Testis (tissue), 3 donors: ENCODE data around the gene KRTAP20-1. TPM values are rescaled to one million over a fixed set of nuclear protein-coding genes. Genes with fewer than 3 reads are reported as not detected.

ENCODE experiments used
- DNase-seq: peaks from one replicate; pipeline ENCODE4 v3.0.0-alpha.2; 2019
- H3K27ac ChIP-seq, 2 donors: fragments of 200-600 bp; sonication (generic); one replicate each; pipeline ENCODE4 v1.5.1; 2019
- H3K27me3 ChIP-seq: fragments of 200-600 bp; sonication (generic); one replicate; pipeline ENCODE4 v1.5.1; 2019
- H3K36me3 ChIP-seq: fragments of 200-600 bp; sonication (generic); one replicate; pipeline ENCODE4 v1.5.1; 2017; ENCODE audit warnings: low read depth; ENCODE audit errors: missing control alignments
- H3K4me1 ChIP-seq: fragments of 200-600 bp; sonication (generic); one replicate; pipeline ENCODE4 v1.5.1; 2019
- H3K4me3 ChIP-seq, 2 donors: fragments of 200-600 bp; sonication (generic); one replicate each; pipeline ENCODE4 v1.5.1; 2017 to 2019
- H3K9me3 ChIP-seq: fragments of 200-600 bp; sonication (generic); one replicate; pipeline ENCODE4 v1.5.1; 2017
- CTCF ChIP-seq, 3 experiments: fragments of 450-650 bp in 2 of 3; fragments of 200-600 bp in 1 of 3; sonication (generic) in 1 of 3; IDR thresholded peaks; one replicate each; pipeline ENCODE4 v1.5.1; 2016 to 2019; ENCODE audit warnings: antibody characterized with exemption in 3 of 3, mild to moderate bottlenecking in 2 of 3, moderate library complexity in 1 of 3
- POLR2A ChIP-seq: fragments of 450-650 bp; IDR thresholded peaks from one replicate; pipeline ENCODE4 v1.6.1; 2017; ENCODE audit warnings: antibody characterized with exemption, mild to moderate bottlenecking, moderate library complexity
- WGBS, 2 donors: methylation state at CpG; one replicate each; pipeline ENCODE4 v1.1.5; 2018; 5-methylcytosine and 5-hydroxymethylcytosine counted together
- intact Hi-C: fragments of 100-400 bp; cut with DNase I; formaldehyde crosslinking; loops from one replicate; pipeline ENCODE4 v1.15.1; 2023; ENCODE audit warnings: low total_unique reads
- polyA plus RNA-seq: library from polyadenylated mRNA; stranded (reverse); fragments of 350-450 nt; fragmentation: Illumina TruSeq; extraction: RNeasy Lipid Tissue Mini Kit (QIAGEN cat#74804); gene quantifications from one replicate; pipeline ENCODE4 v1.2.3, GENCODE V29; 2014; ENCODE audit warnings: low read depth, low replicate concordance; ENCODE audit not compliant: insufficient read depth
- total RNA-seq, 2 donors: library from RNA; depleted of rRNA; stranded (reverse); fragments of >200 nt; gene quantifications; one replicate each; pipeline ENCODE4 v1.2.3, GENCODE V29; 2016

Gene KRTAP20-1
- total and polyA plus RNA-seq, 3 donors from 2014 or later, result not detected

GRCh38 chr21:30582870-30583269 is 33.4 kb upstream of the KRTAP20-1 start:
- 40 to 71% methylated on average over 1 of the region's 1 CpG for whole genome bisulfite sequencing, 2 donors
- H3K27me3 ChIP-seq, result no peaks in the 10 kb centered on the region
- no peak overlapping the region for H3K27ac ChIP-seq
- intact Hi-C loops, result no loop called here
- TF ChIP-seq POLR2A (no peak), CTCF (IDR thresholded peaks at IDR 0.05) (no peak)
- no peaks in the 10 kb centered on the region for H3K4me1 ChIP-seq
- no peak for DNase-seq
- H3K9me3 ChIP-seq, result no peaks in the 10 kb centered on the region
- no peaks in the 10 kb centered on the region for H3K36me3 ChIP-seq
- H3K4me3 ChIP-seq, result no peak overlapping the region

- no peaks in the 10 kb centered on the region for H3K27me3 ChIP-seq
- no peaks in the 10 kb centered on the region for H3K9me3 ChIP-seq
- no peak within 1 kb of the TSS for H3K27ac ChIP-seq
- DNase-seq, result no peak
- H3K36me3 ChIP-seq, result no peaks in the 10 kb centered on the region
- TF ChIP-seq POLR2A (no peak), CTCF (IDR thresholded peaks at IDR 0.05) (no peak)
- H3K4me1 ChIP-seq, result no peaks in the 10 kb centered on the region
- no peak within 1 kb of the TSS for H3K4me3 ChIP-seq
- intact Hi-C loops, result no loop called here
Observed at GRCh38 chr21:30590297-30590696, 25.9 kb upstream of the KRTAP20-1 start, which contains the start of gene KRTAP22-2. Gene KRTAP22-2, minus strand, starts transcription at chr21:30590397.

- 91 to 93% methylated on average over 4 of the region's 4 CpGs for WGBS, 2 donors
- Histone ChIP-seq H3K27ac (no peak within 1 kb of the TSS), H3K27me3 (no peaks in the 10 kb centered on the region), H3K4me3 (no peak within 1 kb of the TSS), H3K9me3 (no peaks in the 10 kb centered on the region), H3K36me3 (no peaks in the 10 kb centered on the region), H3K4me1 (no peaks in the 10 kb centered on the region)
- TF ChIP-seq POLR2A (no peak), CTCF (IDR thresholded peaks at IDR 0.05) (no peak)
- no peak for DNase-seq
- intact Hi-C loops, result no loop called here
Observed at GRCh38 chr21:30592140-30592539, 24.1 kb upstream of the KRTAP20-1 start, which contains the start of gene KRTAP6-3. Gene KRTAP6-3, plus strand, starts transcription at chr21:30592440. Its CDS starts 6 bp downstream, at chr21:30592446.

GRCh38 chr21:30598802-30599201 is 17.4 kb upstream of the KRTAP20-1 start, which contains the start of gene KRTAP6-2:
Gene KRTAP6-2, minus strand, starts transcription at chr21:30598902. Its CDS starts 28 bp downstream, at chr21:30598874.
- TF ChIP-seq CTCF (IDR thresholded peaks at IDR 0.05) (no peak), POLR2A (no peak)
- Histone ChIP-seq H3K4me3 (no peak within 1 kb of the TSS), H3K36me3 (no peaks in the 10 kb centered on the region), H3K4me1 (no peaks in the 10 kb centered on the region), H3K27me3 (no peaks in the 10 kb centered on the region), H3K9me3 (no peaks in the 10 kb centered on the region), H3K27ac (no peak within 1 kb of the TSS)
- DNase-seq, result no peak
- 70 to 87% methylated on average over 6 of the region's 6 CpGs for WGBS, 2 donors
- intact Hi-C loops, result no loop called here

- Histone ChIP-seq H3K9me3 (no peaks in the 10 kb centered on the region), H3K4me1 (no peaks in the 10 kb centered on the region), H3K27ac (no peak within 1 kb of the TSS), H3K4me3 (no peak within 1 kb of the TSS), H3K36me3 (no peaks in the 10 kb centered on the region), H3K27me3 (no peaks in the 10 kb centered on the region)
- no peak for DNase-seq
- WGBS, 2 donors, result 0 to 50% methylated on average over 1 of the region's 1 CpG
- intact Hi-C loops, result no loop called here
- TF ChIP-seq CTCF (IDR thresholded peaks at IDR 0.05) (no peak), POLR2A (no peak)
Observed at GRCh38 chr21:30600787-30601186, 15.4 kb upstream of the KRTAP20-1 start, which contains the start of gene KRTAP22-1. Gene KRTAP22-1, plus strand, starts transcription at chr21:30601087.
